Activated naive CD4-positive, alpha-beta T cell treated with anti-CD3 and anti-CD28 coated beads, Interleukin-2, amount 10 ng/mL, durations not matched to agents 7 days and 5 days (primary cell): ENCODE data around the gene TUBB1.
"Not testable (repeated sequence)": the region's sequence is repeated elsewhere in the genome, so short reads cannot be mapped to it uniquely, and the experiment has no call there.

Experiments used
- CTCF ChIA-PET: fragments of 350-600 bp; sonication (Branson Sonifier 250); formaldehyde crosslinking; loops from one replicate; lab custom pipeline; 2021; ENCODE audit warnings: antibody characterized with exemption; lab: Charles Lee
- DNase-seq: peaks from one replicate; pipeline ENCODE4 v3.0.0-alpha.2; 2020
- H3K27ac Mint-ChIP-seq: one replicate; pipeline ENCODE4 v1.8.0; 2021; ENCODE audit warnings: mild to moderate bottlenecking, moderate library complexity, mixed read lengths
- H3K27me3 Mint-ChIP-seq: one replicate; pipeline ENCODE4 v1.8.0; 2021; ENCODE audit warnings: mild to moderate bottlenecking, mixed read lengths
- H3K36me3 Mint-ChIP-seq: one replicate; pipeline ENCODE4 v1.8.0; 2021; ENCODE audit warnings: mixed read lengths
- H3K4me1 Mint-ChIP-seq: one replicate; pipeline ENCODE4 v1.8.0; 2021; ENCODE audit warnings: mixed read lengths
- H3K4me3 Mint-ChIP-seq: one replicate; pipeline ENCODE4 v1.8.0; 2021; ENCODE audit warnings: mild to moderate bottlenecking, moderate library complexity, mixed read lengths
- H3K9me3 Mint-ChIP-seq: one replicate; pipeline ENCODE4 v1.8.0; 2021; ENCODE audit warnings: mixed read lengths

TUBB1 gene

DNA sequence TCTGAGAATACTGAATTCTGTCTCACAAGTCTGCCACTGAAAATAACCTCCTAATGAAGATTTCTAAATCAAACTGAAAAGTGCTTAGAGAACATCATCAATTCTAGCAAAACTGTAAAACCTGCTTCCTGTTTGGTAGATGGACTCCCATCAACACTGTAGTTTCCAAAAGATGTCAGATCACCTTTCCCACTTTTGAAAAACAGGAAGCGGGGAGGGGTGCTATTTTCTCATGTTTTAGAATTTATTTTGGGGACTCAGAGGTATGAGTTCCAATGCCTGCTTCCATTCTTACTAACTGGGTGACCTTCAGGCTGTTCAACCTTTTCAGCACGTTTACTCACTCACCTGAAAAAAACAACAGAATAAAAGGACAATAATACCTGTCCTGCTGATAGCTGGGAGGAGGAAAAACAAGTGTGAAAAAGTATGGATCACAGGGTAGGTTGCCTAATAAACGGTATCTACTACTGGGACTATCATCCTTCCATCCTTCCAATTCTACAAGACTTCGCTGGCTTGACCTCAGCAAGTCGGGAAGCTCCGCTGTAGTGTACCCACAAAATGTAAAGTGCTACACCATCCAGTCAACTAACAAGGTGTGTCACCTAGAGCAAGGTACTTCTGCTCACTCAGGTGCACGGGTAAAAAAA is 11.8 kb downstream of the TUBB1 start:
- H3K36me3 Mint-ChIP-seq = peaks cover 69% of the 10 kb centered on the region
- peaks cover 72% of the 10 kb centered on the region for H3K4me1 Mint-ChIP-seq
- peak overlapping the region; percentile 94 for H3K27ac Mint-ChIP-seq
- DNase-seq = no peak
- H3K9me3 Mint-ChIP-seq = no peaks in the 10 kb centered on the region
- H3K4me3 Mint-ChIP-seq = peak overlapping the region; percentile 92
- CTCF ChIA-PET = interaction anchor here (0.8 to 1.3 kb wide), 2 partner anchors 177 to 379 kb away, joined by 3 to 4 read pairs; partner anchors contain the start of gene STX16
- no peaks in the 10 kb centered on the region for H3K27me3 Mint-ChIP-seq

DNA sequence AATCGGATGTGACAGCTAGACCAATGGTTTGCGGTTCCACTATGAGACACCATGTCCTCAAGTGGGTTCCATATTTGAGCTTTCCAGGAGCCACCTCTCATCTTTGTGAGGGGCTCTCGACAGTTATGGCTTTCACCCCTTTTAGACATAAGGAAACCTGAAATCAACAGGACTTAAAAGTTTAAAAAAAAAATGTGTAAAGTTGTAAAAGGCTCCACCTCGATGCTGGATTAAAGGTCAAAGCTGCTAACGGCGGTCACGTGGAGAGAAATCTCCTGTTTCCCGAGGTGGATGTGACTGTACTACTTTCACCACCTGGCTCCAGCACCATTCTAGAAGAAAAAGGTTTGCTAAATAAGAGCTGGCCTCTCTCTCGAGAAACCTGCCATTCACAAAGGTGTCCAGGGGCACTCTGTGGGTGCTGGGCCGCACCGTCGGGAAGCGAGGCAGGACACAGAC is 12.4 kb downstream of the TUBB1 start:
- H3K36me3 Mint-ChIP-seq = peaks cover 70% of the 10 kb centered on the region
- peaks cover 72% of the 10 kb centered on the region for H3K4me1 Mint-ChIP-seq
- CTCF ChIA-PET = interaction anchor here (0.8 to 1.9 kb wide), 3 partner anchors 176 to 380 kb away, joined by 3 to 4 read pairs (median 4); partner anchors contain the start of gene STX16
- no peaks in the 10 kb centered on the region for H3K27me3 Mint-ChIP-seq
- no peak for DNase-seq
- H3K4me3 Mint-ChIP-seq = peak overlapping the region; percentile 92
- H3K9me3 Mint-ChIP-seq = no peaks in the 10 kb centered on the region
- peak overlapping the region; percentile 94 for H3K27ac Mint-ChIP-seq

DNA sequence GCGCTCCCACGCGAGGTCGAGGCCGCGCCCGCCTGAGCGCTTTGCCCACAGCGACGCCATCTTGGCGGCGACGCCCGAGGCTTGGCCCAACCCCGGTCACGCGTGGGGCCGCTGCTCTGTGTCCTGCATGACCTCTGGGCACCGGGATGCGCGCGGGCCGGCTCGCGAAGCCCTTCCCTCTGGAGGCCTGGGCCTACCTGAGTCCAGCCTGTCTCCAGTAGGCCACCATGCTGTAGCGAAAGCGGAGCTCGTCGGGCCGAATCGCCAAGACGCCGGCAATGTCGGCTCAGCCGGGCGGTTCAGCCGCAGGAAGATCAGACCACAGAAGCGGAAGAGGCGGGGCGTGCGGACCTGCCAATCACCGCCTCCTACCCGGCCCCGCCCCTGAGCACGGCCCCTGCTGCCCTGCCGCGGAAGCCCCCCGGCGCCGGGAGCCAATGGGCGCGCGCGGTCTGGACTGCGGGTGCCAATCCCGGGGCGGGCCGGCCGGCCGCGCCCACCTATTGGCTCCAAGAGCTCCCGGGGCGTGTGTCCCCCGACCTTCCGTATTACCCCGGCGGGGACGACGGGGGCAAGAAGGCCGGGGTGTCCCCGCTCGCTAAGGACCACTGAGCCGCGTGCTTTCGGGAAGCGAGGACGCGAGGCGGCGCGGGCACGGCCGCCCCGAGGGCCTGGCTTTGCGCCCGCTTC is 12.9 kb downstream of the TUBB1 start, which contains the start of gene ATP5F1E:
ATP5F1E (minus strand) TSS at position 313 of the 690 bp plus-strand sequence; CDS start at position 229, 84 bp downstream.
- Mint-ChIP-seq H3K4me3 (peak within 1 kb of the TSS; percentile 92), H3K27me3 (no peaks in the 10 kb centered on the region), H3K27ac (peak within 1 kb of the TSS; percentile 94), H3K36me3 (peaks cover 70% of the 10 kb centered on the region), H3K9me3 (no peaks in the 10 kb centered on the region), H3K4me1 (peaks cover 72% of the 10 kb centered on the region)
- peak; percentile 97 for DNase-seq
- CTCF ChIA-PET = interaction anchor here (0.7 to 1.9 kb wide), 4 partner anchors 10 to 381 kb away, joined by 3 to 4 read pairs (median 4); partner anchors contain the start of gene STX16

DNA sequence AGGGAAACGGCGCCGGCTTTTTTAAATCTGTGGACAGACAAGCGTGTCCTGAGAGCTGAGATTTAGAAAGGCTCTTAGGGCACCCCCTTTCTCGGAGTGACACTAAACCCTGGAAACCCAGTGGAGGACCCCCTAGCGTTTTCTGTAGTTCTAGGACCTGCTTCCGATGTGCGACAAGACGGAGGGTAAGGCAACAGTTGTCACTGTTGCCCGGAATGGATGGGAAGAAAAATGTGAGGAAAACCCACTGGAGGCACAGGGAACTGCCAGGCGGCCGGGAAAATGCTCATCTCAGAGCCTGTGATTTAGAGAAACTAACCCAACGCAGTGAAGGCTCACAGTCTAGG is 13.5 kb downstream of the TUBB1 start:
- no peak for DNase-seq
- Mint-ChIP-seq H3K4me1 (peaks cover 71% of the 10 kb centered on the region), H3K9me3 (no peaks in the 10 kb centered on the region), H3K27ac (peak overlapping the region; percentile 92), H3K27me3 (no peaks in the 10 kb centered on the region), H3K36me3 (peaks cover 70% of the 10 kb centered on the region), H3K4me3 (peak overlapping the region; percentile 92)
- CTCF ChIA-PET = interaction anchor here (0.7 to 1.9 kb wide), 3 partner anchors 10 to 178 kb away, joined by 3 to 4 read pairs (median 4); no protein-coding TSS in a partner anchor

GRCh38 chr20:59033093-59033492 is 13.9 kb downstream of the TUBB1 start:
- H3K27ac Mint-ChIP-seq = peak overlapping the region; percentile 92
- CTCF ChIA-PET = interaction anchor here (1.9 kb wide), 1 partner anchor 178 kb away, joined by 4 read pairs; no protein-coding TSS in a partner anchor
- no peak for DNase-seq
- peaks cover 70% of the 10 kb centered on the region for H3K4me1 Mint-ChIP-seq
- no peaks in the 10 kb centered on the region for H3K27me3 Mint-ChIP-seq
- H3K36me3 Mint-ChIP-seq = peaks cover 70% of the 10 kb centered on the region
- no peaks in the 10 kb centered on the region for H3K9me3 Mint-ChIP-seq
- H3K4me3 Mint-ChIP-seq = peak overlapping the region; percentile 92

DNA sequence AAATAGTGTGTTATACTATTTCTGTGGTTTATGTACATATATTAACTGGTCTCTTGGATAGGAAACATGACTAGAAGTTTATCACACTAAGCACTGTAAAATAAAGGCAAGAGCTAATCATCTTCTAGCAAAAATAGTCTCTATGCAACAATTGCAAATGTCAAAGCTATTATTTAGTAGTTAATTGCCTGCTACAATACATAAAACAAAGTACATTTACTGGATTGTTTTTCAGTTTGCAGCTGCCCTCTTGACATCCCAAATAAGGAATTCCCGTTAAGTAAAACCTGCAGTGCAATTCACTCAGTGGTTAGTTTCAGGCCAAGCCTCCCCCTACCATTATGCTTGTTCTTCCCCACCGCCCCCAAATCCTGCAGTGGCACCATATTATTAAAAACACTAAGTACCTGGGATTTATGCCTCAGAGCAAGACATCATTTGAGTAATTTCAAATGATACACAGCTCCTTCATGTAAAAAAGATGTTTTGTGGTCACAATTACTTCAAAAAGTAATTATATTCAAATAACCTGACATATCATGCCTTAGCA is 14.5 kb downstream of the TUBB1 start:
- H3K4me1 Mint-ChIP-seq = peaks cover 64% of the 10 kb centered on the region
- no peaks in the 10 kb centered on the region for H3K27me3 Mint-ChIP-seq
- H3K4me3 Mint-ChIP-seq = no peak overlapping the region
- no peak overlapping the region for H3K27ac Mint-ChIP-seq
- H3K36me3 Mint-ChIP-seq = peaks cover 66% of the 10 kb centered on the region
- DNase-seq = no peak
- no peaks in the 10 kb centered on the region for H3K9me3 Mint-ChIP-seq
- CTCF ChIA-PET = interaction anchor here (0.7 to 1.9 kb wide), 2 partner anchors 53 to 177 kb away, joined by 3 to 4 read pairs; partner anchors contain the start of gene NELFCD

- H3K4me3 Mint-ChIP-seq = no peak overlapping the region
- peaks cover 63% of the 10 kb centered on the region for H3K4me1 Mint-ChIP-seq
- CTCF ChIA-PET = no interaction called here
- H3K27me3 Mint-ChIP-seq = no peaks in the 10 kb centered on the region
- peak overlapping the region; percentile 0 for H3K27ac Mint-ChIP-seq
- DNase-seq = no peak
- H3K9me3 Mint-ChIP-seq = no peaks in the 10 kb centered on the region
- H3K36me3 Mint-ChIP-seq = peaks cover 55% of the 10 kb centered on the region
These were observed 16.2 kb downstream of the TUBB1 start for GRCh38 chr20:59035381-59035780.

DNA sequence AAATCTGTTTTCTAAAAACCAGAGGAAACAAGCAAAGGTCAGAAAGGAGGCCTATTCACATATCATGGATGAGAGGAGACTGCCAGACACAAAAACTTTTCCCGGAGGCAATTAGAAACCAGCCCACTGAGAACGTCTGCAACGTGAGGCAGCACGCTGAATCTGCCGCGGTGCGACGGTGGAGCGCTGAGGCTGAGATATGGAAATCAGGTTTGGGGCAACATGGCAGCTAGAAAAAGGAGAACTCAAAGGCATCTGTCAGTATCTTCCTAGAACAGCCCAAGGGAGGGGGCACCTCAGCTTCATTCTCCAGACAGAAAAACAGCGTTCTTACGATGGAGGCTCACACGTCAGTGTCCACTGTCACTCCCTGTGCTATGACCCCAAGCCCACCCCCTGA is 18.2 kb downstream of the TUBB1 start:
- H3K4me3 Mint-ChIP-seq = no peak overlapping the region
- H3K4me1 Mint-ChIP-seq = peaks cover 64% of the 10 kb centered on the region

GRCh38 chr20:59039233-59039632 is 20.0 kb downstream of the TUBB1 start:
- Mint-ChIP-seq H3K9me3 (no peaks in the 10 kb centered on the region), H3K4me1 (peaks cover 67% of the 10 kb centered on the region), H3K27me3 (no peaks in the 10 kb centered on the region), H3K36me3 (peaks cover 50% of the 10 kb centered on the region), H3K4me3 (no peak overlapping the region), H3K27ac (peak overlapping the region; percentile 73)
- CTCF ChIA-PET = interaction anchor here (0.6 kb wide), 1 partner anchor 121 kb away, joined by 4 read pairs; no protein-coding TSS in a partner anchor
- DNase-seq = no peak

More for the DNA sequence above, 18.2 kb downstream of the TUBB1 start:
- Mint-ChIP-seq H3K36me3 (peaks cover 56% of the 10 kb centered on the region), H3K27ac (no peak overlapping the region), H3K27me3 (no peaks in the 10 kb centered on the region), H3K9me3 (no peaks in the 10 kb centered on the region)
- CTCF ChIA-PET = no interaction called here
- no peak for DNase-seq

GRCh38 chr20:59040667-59041066 is 21.4 kb downstream of the TUBB1 start:
- CTCF ChIA-PET = interaction anchor here (0.7 kb wide), 1 partner anchor 542 kb away, joined by 3 read pairs; no protein-coding TSS in a partner anchor
- Mint-ChIP-seq H3K27ac (no peak overlapping the region), H3K36me3 (peaks cover 38% of the 10 kb centered on the region), H3K4me3 (peak overlapping the region; percentile 88), H3K27me3 (no peaks in the 10 kb centered on the region), H3K4me1 (peaks cover 66% of the 10 kb centered on the region), H3K9me3 (no peaks in the 10 kb centered on the region)
- no peak for DNase-seq

- DNase-seq, H3K27me3 Mint-ChIP-seq, H3K9me3 Mint-ChIP-seq: not testable (repeated sequence)
- Mint-ChIP-seq H3K4me3 (peak overlapping the region; percentile 88), H3K27ac (peak overlapping the region; percentile 70), H3K36me3 (peaks cover 31% of the 10 kb centered on the region), H3K4me1 (peaks cover 58% of the 10 kb centered on the region)
- CTCF ChIA-PET = interaction anchor here (0.9 kb wide), 1 partner anchor 58 kb away, joined by 3 read pairs; no protein-coding TSS in a partner anchor
These were observed 22.3 kb downstream of the TUBB1 start for GRCh38 chr20:59041487-59041886.

- Mint-ChIP-seq H3K27me3 (no peaks in the 10 kb centered on the region), H3K4me1 (peaks cover 50% of the 10 kb centered on the region), H3K4me3 (peak within 1 kb of the TSS; percentile 88), H3K36me3 (peaks cover 23% of the 10 kb centered on the region), H3K27ac (peak within 1 kb of the TSS; percentile 87), H3K9me3 (no peaks in the 10 kb centered on the region)
- CTCF ChIA-PET = interaction anchor here (0.6 to 1.6 kb wide), 5 partner anchors 59 to 180 kb away, joined by 3 to 4 read pairs (median 3); no protein-coding TSS in a partner anchor
- DNase-seq = no peak
These were observed 23.0 kb downstream of the TUBB1 start, which contains the start of gene PRELID3B for GRCh38 chr20:59042151-59042795. Gene PRELID3B (minus strand): TSS chr20:59042786. CDS start chr20:59042730, 56 bp downstream.
